ENCODE measurements around the gene ZNF236.

GRCh38 chr18:76905821-76906220, 83.5 kb downstream of the ZNF236 start:
- TF ChIP-seq CTCF (IDR thresholded peaks at IDR 0.05; ENCODE audit: low read depth, low read length, missing input control), result no peak
- no peak for TF ChIP-seq TAF1 (conservative IDR thresholded peaks at IDR 0.05)

Measured in liver (tissue), 3 donors.